H1 (cell line): Measurements from ENCODE around the gene PRDX3. TPM values are rescaled to one million over a fixed set of nuclear protein-coding genes. Genes with fewer than 3 reads are reported as not detected.

Experiments
- CTCF ChIA-PET: fragments of 300-600 bp; sonication (Branson Sonifier 250); formaldehyde crosslinking; loops from one replicate; lab custom pipeline; 2021; ENCODE audit not compliant: partially characterized antibody; lab: Charles Lee
- POLR2A ChIA-PET: fragments of 300-600 bp; sonication (Branson Sonifier 250); formaldehyde crosslinking; loops from one replicate; lab custom pipeline; 2021; ENCODE audit warnings: inconsistent platforms; ENCODE audit not compliant: partially characterized antibody; lab: Charles Lee
- DNase-seq, 2 experiments: peaks; one replicate each; pipeline versions ENCODE4 v3.0.0 to v3.0.0-alpha.2; 2010 to 2022; ENCODE audit warnings: low spot score in 2 of 2, low read depth in 1 of 2, mixed read lengths in 1 of 2
- FAIRE-seq: peaks from 2 replicates; lab custom pipeline; 2011; peaks lifted over from hg19 to GRCh38; lab: Jason Lieb, UNC
- H2AFZ ChIP-seq: 2 replicates; pipeline ENCODE4 v1.8.1; 2012; ENCODE audit warnings: low read length, inconsistent platforms
- H2AK5ac ChIP-seq: 2 replicates; pipeline ENCODE4 v1.6.1; 2013; ENCODE audit warnings: low read depth, low read length
- H2BK120ac ChIP-seq: replicated peaks from 2 replicates; pipeline ENCODE3; 2013; ENCODE audit warnings: low read depth, low read length, inconsistent platforms
- H2BK12ac ChIP-seq: 2 replicates; pipeline ENCODE4 v1.6.1; 2013; ENCODE audit warnings: low read depth, low read length
- H2BK15ac ChIP-seq: 2 replicates; pipeline ENCODE4 v1.6.1; 2013; ENCODE audit warnings: low read length
- H2BK20ac ChIP-seq: 2 replicates; pipeline ENCODE4 v1.6.1; 2013; ENCODE audit warnings: low read length
- H2BK5ac ChIP-seq: 2 replicates; pipeline ENCODE4 v1.6.1; 2013; ENCODE audit warnings: low read depth, low read length
- H3K14ac ChIP-seq: 2 replicates; pipeline ENCODE4 v1.6.1; 2013; ENCODE audit warnings: inconsistent platforms; ENCODE audit not compliant: insufficient read length
- H3K18ac ChIP-seq: 2 replicates; pipeline ENCODE4 v1.6.1; 2013; ENCODE audit warnings: low read length; ENCODE audit errors: extremely low read depth
- H3K23ac ChIP-seq: 2 replicates; pipeline ENCODE4 v1.6.1; 2013; ENCODE audit warnings: inconsistent platforms; ENCODE audit not compliant: insufficient read length
- H3K23me2 ChIP-seq: 2 replicates; pipeline ENCODE4 v1.6.1; 2013; ENCODE audit warnings: low read depth, low read length
- H3K27ac ChIP-seq: 2 replicates; pipeline ENCODE4 v1.6.1; 2011; ENCODE audit warnings: low read depth, low read length, inconsistent platforms
- H3K27me3 ChIP-seq, 4 experiments: replicated peaks in 1 of 4; 1 replicate in 1 of 4; 2 replicates in 3 of 4; pipeline versions ENCODE4 v1.6.1 to v1.8.1; 2011 to 2013; ENCODE audit warnings: low read length in 3 of 4, mild to moderate bottlenecking in 3 of 4, inconsistent platforms in 2 of 4, mixed read lengths in 2 of 4, moderate library complexity in 1 of 4; ENCODE audit not compliant: control insufficient read depth in 3 of 4, insufficient read depth in 3 of 4; ENCODE audit errors: extremely low read depth in 1 of 4
- H3K36me3 ChIP-seq, 4 experiments: 2 replicates each; pipeline versions ENCODE4 v1.6.1 to v1.8.1; 2011 to 2013; ENCODE audit warnings: mild to moderate bottlenecking in 4 of 4, low read length in 3 of 4, moderate library complexity in 2 of 4, control low read depth in 1 of 4, inconsistent platforms in 1 of 4; ENCODE audit not compliant: insufficient read depth in 4 of 4, control insufficient read depth in 2 of 4
- H3K4ac ChIP-seq: replicated peaks from 2 replicates; pipeline ENCODE3; 2013; ENCODE audit warnings: low read length, low read depth, mixed read lengths, inconsistent platforms; ENCODE audit not compliant: insufficient read length
- H3K4me1 ChIP-seq, 4 experiments: replicated peaks in 1 of 4; 1 replicate in 1 of 4; 2 replicates in 3 of 4; pipeline versions ENCODE4 v1.6.1 to v1.8.1; 2011 to 2013; ENCODE audit warnings: low read length in 3 of 4, inconsistent platforms in 2 of 4, mixed read lengths in 1 of 4; ENCODE audit not compliant: insufficient read depth in 4 of 4, control insufficient read depth in 3 of 4
- H3K4me2 ChIP-seq, 2 experiments: 2 replicates each; pipeline versions ENCODE4 v1.6.1 to v1.8.1; 2011 to 2013; ENCODE audit warnings: low read depth in 2 of 2, low read length in 2 of 2, control low read depth in 1 of 2, inconsistent platforms in 1 of 2, mild to moderate bottlenecking in 1 of 2; ENCODE audit not compliant: insufficient read depth in 1 of 2
- H3K4me3 ChIP-seq, 4 experiments: fragments of 200-600, 300-600 bp in 1 of 4; sonication (generic), shearing (Covaris generic), sonication (Bioruptor Twin) in 1 of 4; 2 replicates each; pipeline versions ENCODE4 v1.5.1 to v1.8.1; 2011 to 2016; ENCODE audit warnings: low read length in 4 of 4, low read depth in 3 of 4, control low read depth in 2 of 4, inconsistent platforms in 2 of 4, mild to moderate bottlenecking in 2 of 4, mixed read lengths in 1 of 4, moderate library complexity in 1 of 4; ENCODE audit not compliant: insufficient read depth in 2 of 4; ENCODE audit errors: extremely low read depth in 1 of 4
- H3K56ac ChIP-seq: replicated peaks from 2 replicates; pipeline ENCODE3; 2013; ENCODE audit warnings: low read depth, mild to moderate bottlenecking, mixed read lengths, low read length, inconsistent platforms; ENCODE audit not compliant: insufficient read length
- H3K79me1 ChIP-seq: 2 replicates; pipeline ENCODE4 v1.6.1; 2013; ENCODE audit warnings: low read depth, low read length, control low read depth
- H3K79me2 ChIP-seq, 2 experiments: 2 replicates each; pipeline versions ENCODE4 v1.6.1 to v1.8.1; 2012 to 2013; ENCODE audit warnings: low read length in 2 of 2, mild to moderate bottlenecking in 2 of 2, inconsistent platforms in 1 of 2; ENCODE audit not compliant: insufficient read depth in 2 of 2, control insufficient read depth in 1 of 2
- H3K9ac ChIP-seq, 4 experiments: replicated peaks in 1 of 4; 1 replicate in 1 of 4; 2 replicates in 3 of 4; pipeline versions ENCODE4 v1.6.1 to v1.8.1; 2011 to 2013; ENCODE audit warnings: low read depth in 3 of 4, low read length in 3 of 4, control low read depth in 2 of 4, mild to moderate bottlenecking in 2 of 4, moderate library complexity in 2 of 4, inconsistent platforms in 1 of 4; ENCODE audit errors: extremely low read depth in 1 of 4
- H3K9me3 ChIP-seq, 2 experiments: 2 replicates each; pipeline versions ENCODE4 v1.6.1 to v1.8.1; 2012 to 2013; ENCODE audit warnings: mild to moderate bottlenecking in 2 of 2, moderate library complexity in 2 of 2, control low read depth in 1 of 2, inconsistent platforms in 1 of 2, low read depth in 1 of 2, low read length in 1 of 2, mixed read lengths in 1 of 2; ENCODE audit not compliant: insufficient read depth in 2 of 2
- H4K20me1 ChIP-seq, 2 experiments: replicated peaks in 1 of 2; 2 replicates each; pipeline versions ENCODE3 to v1.8.1; 2011 to 2013; ENCODE audit warnings: inconsistent platforms in 2 of 2, low read length in 2 of 2, mild to moderate bottlenecking in 1 of 2; ENCODE audit not compliant: insufficient read depth in 2 of 2, control insufficient read depth in 1 of 2
- H4K5ac ChIP-seq: 2 replicates; pipeline ENCODE4 v1.6.1; 2013; ENCODE audit warnings: low read length, low read depth, mixed read lengths, inconsistent platforms; ENCODE audit not compliant: insufficient read length
- H4K8ac ChIP-seq: 2 replicates; pipeline ENCODE4 v1.8.0; 2013; ENCODE audit warnings: mild to moderate bottlenecking, moderate library complexity, low read length, inconsistent platforms; ENCODE audit not compliant: insufficient read depth; ENCODE audit errors: extremely low read depth
- H4K91ac ChIP-seq: replicated peaks from 2 replicates; pipeline ENCODE3; 2013; ENCODE audit warnings: low read length, mixed read lengths, inconsistent platforms; ENCODE audit not compliant: insufficient read length
- BRCA1 ChIP-seq: IDR thresholded peaks from 2 replicates; pipeline ENCODE4 v1.6.1; 2012; ENCODE audit warnings: low read depth, low read length, improper control_type of control experiment
- CREB1 ChIP-seq: IDR thresholded peaks from 2 replicates; pipeline ENCODE4 v1.6.1; 2012; ENCODE audit warnings: inconsistent platforms
- CTCF ChIP-seq, 3 experiments: IDR thresholded peaks; 1 replicate in 2 of 3; 2 replicates in 1 of 3; pipeline versions ENCODE4 v1.5.1 to v1.6.1; 2011; ENCODE audit warnings: low read length in 3 of 3, mild to moderate bottlenecking in 3 of 3, inconsistent platforms in 2 of 3, low read depth in 1 of 3, moderate library complexity in 1 of 3; ENCODE audit not compliant: insufficient read depth in 1 of 3; ENCODE audit errors: control extremely low read depth in 1 of 3
- EP300 ChIP-seq, 2 experiments: IDR thresholded peaks; 1 replicate in 1 of 2; 2 replicates in 1 of 2; pipeline ENCODE4 v1.6.1; 2011 to 2012; ENCODE audit warnings: low read depth in 2 of 2, low read length in 2 of 2, mild to moderate bottlenecking in 2 of 2, borderline replicate concordance in 1 of 2, inconsistent platforms in 1 of 2, moderate library complexity in 1 of 2
- GABPA ChIP-seq: IDR thresholded peaks from 2 replicates; pipeline ENCODE4 v1.6.1; 2011; ENCODE audit warnings: mild to moderate bottlenecking, low read length, moderate library complexity, borderline replicate concordance; ENCODE audit not compliant: insufficient read depth
- JUND ChIP-seq: IDR thresholded peaks from 2 replicates; pipeline ENCODE4 v1.6.1; 2011; ENCODE audit warnings: mild to moderate bottlenecking, improper control_type of control experiment, low read length
- MAFK ChIP-seq: IDR thresholded peaks from 2 replicates; pipeline ENCODE4 v1.6.1; 2012; ENCODE audit warnings: low read depth, mild to moderate bottlenecking, improper control_type of control experiment, low read length
- RXRA ChIP-seq: IDR thresholded peaks from 2 replicates; pipeline ENCODE4 v1.6.1; 2011; ENCODE audit warnings: low read depth, mild to moderate bottlenecking, low read length, moderate library complexity; ENCODE audit not compliant: insufficient read depth
- SIX5 ChIP-seq: IDR thresholded peaks from 2 replicates; pipeline ENCODE4 v1.6.1; 2011; ENCODE audit warnings: mild to moderate bottlenecking, low read depth, low read length
- SP2 ChIP-seq: IDR thresholded peaks from 2 replicates; pipeline ENCODE4 v1.6.1; 2012; ENCODE audit warnings: mild to moderate bottlenecking, low read length, inconsistent platforms
- TEAD4 ChIP-seq: IDR thresholded peaks from 2 replicates; pipeline ENCODE4 v1.6.1; 2012; ENCODE audit warnings: low read depth, low read length, inconsistent platforms, mixed read lengths
- ZNF274 ChIP-seq: IDR thresholded peaks from 2 replicates; pipeline ENCODE4 v1.7.0; 2012; ENCODE audit warnings: low read length, borderline replicate concordance; ENCODE audit errors: extremely low read depth
- WGBS, 2 experiments: shearing (Covaris generic) in 1 of 2; methylation state at CpG; one replicate each; pipeline versions ENCODE4 v1.1.6 to v1.1.7; 2013 to 2015; ENCODE audit warnings: low lambda C conversion rate in 2 of 2, mixed read lengths in 2 of 2, inconsistent platforms in 1 of 2, low coverage in 1 of 2, missing lambda C conversion rate in 1 of 2; ENCODE audit not compliant: insufficient replicate concordance in 2 of 2, insufficient coverage in 1 of 2, insufficient read length in 1 of 2; ENCODE audit errors: extremely low coverage in 1 of 2, missing lambda C conversion rate in 1 of 2; 5-methylcytosine and 5-hydroxymethylcytosine counted together
- polyA plus RNA-seq, 7 experiments: library from polyadenylated mRNA; depleted of rRNA in 3 of 7; stranded (reverse) in 5 of 7; unstranded in 2 of 7; fragments of >200 nt in 5 of 7; fragments of 200-250 nt in 2 of 7; gene quantifications; 1 replicate in 5 of 7; 2 replicates in 1 of 7; 4 replicates in 1 of 7; pipeline versions ENCODE4 v1.2.1 to v1.2.3, GENCODE V29; 2011 to 2013; ENCODE audit warnings: missing spikeins in 2 of 7, mixed read lengths in 2 of 7
- total RNA-seq: library from RNA; stranded (reverse); fragmentation: NEBNext Ultra II Directional; extraction: Animal tissue kit (Norgen Biotek cat#: 25700); gene quantifications from 2 replicates; pipeline ENCODE4 v1.2.1, GENCODE V29; 2021

PRDX3 gene
- total and polyA plus RNA-seq, 2 of the 8 experiments (the other 6 are each of a cell fraction or from before 2014, with no cell fraction given), result 201 to 208 TPM

- Histone ChIP-seq H3K27me3 (no peaks in the 10 kb centered on the region), H2AFZ (no peak overlapping the region)
- FAIRE-seq, result no peak
- TF ChIP-seq SP2, result no peak
- TF ChIP-seq SIX5, result no peak
- no peak for TF ChIP-seq RXRA
- TF ChIP-seq GABPA, result no peak
- no peak for TF ChIP-seq JUND
- no peak for TF ChIP-seq MAFK
- TF ChIP-seq CTCF (IDR thresholded peaks at IDR 0.05; ENCODE audit: control extremely low read depth in 1 of 3, insufficient read depth in 1 of 3, low read depth in 1 of 3, low read length in 3 of 3), result no peak
- TF ChIP-seq BRCA1, result no peak
- TF ChIP-seq EP300 (IDR thresholded peaks at IDR 0.05; ENCODE audit: borderline replicate concordance in 1 of 2, low read depth in 2 of 2, low read length in 2 of 2), result no peak
- no peak for TF ChIP-seq ZNF274
- TF ChIP-seq CREB1, result no peak
- no peak for TF ChIP-seq TEAD4
These were observed 58.2 kb downstream of the PRDX3 start for GRCh38 chr10:119120413-119120867.

More at GRCh38 chr10:119120413-119120867, 58.2 kb downstream of the PRDX3 start:
- Histone ChIP-seq H3K4me2 (no peak overlapping the region), H3K23ac (no peak overlapping the region), H3K79me1 (no peaks in the 10 kb centered on the region), H2AK5ac (no peak overlapping the region), H3K9ac (no peak overlapping the region), H2BK20ac (no peak overlapping the region), H3K27ac (no peak overlapping the region), H2BK15ac (no peak overlapping the region), H3K4me1 (no peaks in the 10 kb centered on the region), H3K79me2 (no peaks in the 10 kb centered on the region), H2BK5ac (no peak overlapping the region), H2BK120ac (no peak overlapping the region), H3K4me3 (no peak overlapping the region), H3K18ac (no peak overlapping the region), H2BK12ac (no peak overlapping the region), H4K8ac (no peak overlapping the region), H3K14ac (no peak overlapping the region), H3K9me3 (no peaks in the 10 kb centered on the region), H4K5ac (no peak overlapping the region), H3K36me3 (peaks cover 11 to 64% (median 39%) of the 10 kb centered on the region in 4 experiments), H3K4ac (no peak overlapping the region), H4K20me1 (no peaks in the 10 kb centered on the region), H4K91ac (no peak overlapping the region), H3K56ac (no peak overlapping the region), H3K23me2 (no peaks in the 10 kb centered on the region)
- 89% methylated on average over 4 of the region's 4 CpGs; no CpG with 5 or more reads in 1 of the 2 experiments for WGBS, 2 experiments
- ChIA-PET CTCF (interaction anchor here (0.6 to 0.7 kb wide), 2 partner anchors 73 to 406 kb away, joined by 5 to 6 read pairs; no protein-coding TSS in a partner anchor), POLR2A (interaction anchor here (0.6 kb wide), 1 partner anchor 487 kb away, joined by 3 read pairs; no protein-coding TSS in a partner anchor)
- DNase-seq, result no peak
